Calu3 (cell line): ENCODE data around the gene WASF2. TPM values are rescaled to one million over a fixed set of nuclear protein-coding genes. Genes with fewer than 3 reads are reported as not detected.

Experiments used
- BruUV-seq: library from RNA; stranded (reverse); fragments of 400-500 nt; replicated peaks from 2 replicates; lab custom pipeline; 2021; lab: Mats Ljungman, UMichigan
- CTCF ChIA-PET: fragments of 300-600 bp; sonication (Branson Sonifier 250); formaldehyde crosslinking; loops from one replicate; lab custom pipeline; 2022; ENCODE audit warnings: antibody characterized with exemption; lab: Charles Lee
- DNase-seq: peaks from one replicate; pipeline ENCODE4 v3.0.0; 2022
- H3K27ac Mint-ChIP-seq: one replicate; pipeline ENCODE4 v1.8.0; 2022; ENCODE audit warnings: mixed read lengths; ENCODE audit not compliant: unreplicated experiment
- H3K27me3 Mint-ChIP-seq: one replicate; pipeline ENCODE4 v1.8.0; 2022; ENCODE audit warnings: mixed read lengths; ENCODE audit not compliant: unreplicated experiment
- H3K36me3 Mint-ChIP-seq: one replicate; pipeline ENCODE4 v1.8.0; 2022; ENCODE audit warnings: mild to moderate bottlenecking, moderate library complexity, mixed read lengths; ENCODE audit not compliant: insufficient read depth, unreplicated experiment
- H3K4me1 Mint-ChIP-seq: one replicate; pipeline ENCODE4 v1.8.0; 2022; ENCODE audit warnings: mild to moderate bottlenecking, low read depth, mixed read lengths; ENCODE audit not compliant: unreplicated experiment
- H3K4me3 Mint-ChIP-seq: one replicate; pipeline ENCODE4 v1.8.0; 2022; ENCODE audit warnings: mild to moderate bottlenecking, low read depth, moderate library complexity, mixed read lengths; ENCODE audit not compliant: unreplicated experiment
- H3K9me3 Mint-ChIP-seq: one replicate; pipeline ENCODE4 v1.8.0; 2022; ENCODE audit warnings: low read depth, mixed read lengths; ENCODE audit not compliant: unreplicated experiment
- CTCF ChIP-seq: fragments of 200-600 bp; IDR thresholded peaks from one replicate; pipeline ENCODE4 v1.8.0; 2022; ENCODE audit warnings: antibody characterized with exemption; ENCODE audit not compliant: unreplicated experiment
- intact Hi-C: fragments of 100-400 bp; cut with micrococcal nuclease; formaldehyde crosslinking; loops from one replicate; pipeline ENCODE4 v1.10.0; 2022; ENCODE audit not compliant: unreplicated experiment
- total RNA-seq: library from RNA; stranded (reverse); gene quantifications from 2 replicates; pipeline ENCODE4 v1.2.3, GENCODE V29; 2022

The WASF2 gene
- total RNA-seq, 1 experiment from 2014 or later, result 79.5 TPM

- Mint-ChIP-seq H3K27me3 (no peaks in the 10 kb centered on the region), H3K4me3 (no peak overlapping the region), H3K9me3 (no peaks in the 10 kb centered on the region), H3K4me1 (peaks cover 12% of the 10 kb centered on the region), H3K27ac (no peak overlapping the region), H3K36me3 (peaks cover 35% of the 10 kb centered on the region)
- TF ChIP-seq CTCF, result no peak
- BruUV-seq, result no TSS peak
- no peak for DNase-seq
- CTCF ChIA-PET, result no interaction called here
- intact Hi-C loops, result no loop called here
These were observed 39.7 kb upstream of the WASF2 start for GRCh38 chr1:27529704-27530018.

- H3K27me3 Mint-ChIP-seq, result no peaks in the 10 kb centered on the region
- H3K27ac Mint-ChIP-seq, result no peak overlapping the region
- no TSS peak for BruUV-seq
- peaks cover 12% of the 10 kb centered on the region for H3K4me1 Mint-ChIP-seq
- TF ChIP-seq CTCF, result no peak
- peak overlapping the region; percentile 63 for H3K4me3 Mint-ChIP-seq
- H3K9me3 Mint-ChIP-seq, result no peaks in the 10 kb centered on the region
- H3K36me3 Mint-ChIP-seq, result peaks cover 35% of the 10 kb centered on the region
- intact Hi-C loops, result no loop called here
- no peak for DNase-seq
- CTCF ChIA-PET, result no interaction called here
These were observed 39.1 kb upstream of the WASF2 start for GRCh38 chr1:27528818-27529703.

- peak; percentile 50 for DNase-seq
- BruUV-seq, result no TSS peak
- peaks cover 26% of the 10 kb centered on the region for H3K36me3 Mint-ChIP-seq
- CTCF ChIA-PET, result interaction anchor here (0.6 to 0.7 kb wide), 2 partner anchors 29 to 47 kb away, joined by 3 to 7 read pairs; no protein-coding TSS in a partner anchor
- H3K4me1 Mint-ChIP-seq, result peaks cover 12% of the 10 kb centered on the region
- no peaks in the 10 kb centered on the region for H3K27me3 Mint-ChIP-seq
- no peaks in the 10 kb centered on the region for H3K9me3 Mint-ChIP-seq
- peak overlapping the region; percentile 55 for H3K27ac Mint-ChIP-seq
- TF ChIP-seq CTCF, result no peak
- intact Hi-C loops, result no loop called here
- H3K4me3 Mint-ChIP-seq, result peak overlapping the region; percentile 63
These were observed 38.2 kb upstream of the WASF2 start for GRCh38 chr1:27527890-27528817.

- Mint-ChIP-seq H3K27me3 (no peaks in the 10 kb centered on the region), H3K27ac (no peak overlapping the region), H3K9me3 (no peaks in the 10 kb centered on the region), H3K4me3 (peak overlapping the region; percentile 63), H3K36me3 (peaks cover 21% of the 10 kb centered on the region), H3K4me1 (peaks cover 12% of the 10 kb centered on the region)
- DNase-seq, result no peak
- intact Hi-C loops, result no loop called here
- CTCF ChIA-PET, result interaction anchor here (0.6 to 0.7 kb wide), 3 partner anchors 30 to 104 kb away, joined by 3 to 7 read pairs (median 5); no protein-coding TSS in a partner anchor
- TF ChIP-seq CTCF, result no peak
- no TSS peak for BruUV-seq
These were observed 37.4 kb upstream of the WASF2 start for GRCh38 chr1:27527223-27527889.
